ENCODE results near the gene DENND2C. TPM values are rescaled to one million over a fixed set of nuclear protein-coding genes. Genes with fewer than 3 reads are reported as not detected.
A peak's percentile ranks its signal among the peaks of the same experiment; 100 is the strongest.

Gene DENND2C
- 1 to 10 TPM; 2.2 to 3.6 (median 2.6) TPM for total RNA-seq
- polyA plus RNA-seq = 1 to 10 TPM; 1.5 to 2.9 TPM
- long read RNA-seq, donor 1, partial matches to known transcripts = 4 of 9 reads
- long read RNA-seq, donor 1, other reads (novel, unspliced or antisense) = 5 of 9 reads
- long read RNA-seq, donor 2 = 0 reads
- long read RNA-seq, donor 3, partial matches to known transcripts = 0 of 1 reads
- long read RNA-seq, donor 3, other reads (novel, unspliced or antisense) = 1 of 1 reads

DNA sequence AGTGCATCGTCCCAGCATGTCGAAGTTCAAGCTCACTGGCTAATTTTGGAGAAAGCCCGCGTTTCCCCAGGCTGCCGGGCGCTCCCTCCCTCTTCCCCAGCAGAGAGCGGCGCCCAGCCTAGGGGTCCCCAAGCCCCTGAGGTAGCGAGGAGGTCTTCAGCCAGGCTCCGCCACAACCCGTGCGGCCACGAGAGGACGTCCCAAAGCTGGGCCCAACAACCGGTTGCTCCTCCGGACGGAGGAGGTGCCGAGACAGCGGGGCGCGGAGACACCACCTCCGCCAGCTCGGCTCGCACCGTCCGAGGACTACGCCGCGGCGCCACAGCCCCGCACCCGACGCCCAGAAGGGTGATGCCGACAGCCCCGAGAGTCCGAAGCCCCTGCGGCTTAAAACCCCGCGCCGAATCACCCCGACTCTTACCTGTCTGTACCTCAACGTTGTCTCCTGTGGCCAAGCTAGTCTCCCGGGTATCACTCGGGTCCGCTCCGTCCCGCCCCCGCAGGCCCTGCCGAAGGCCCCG is at the start of gene DENND2C:
Gene DENND2C, minus strand, starts transcription at position 488 of the 521 bp plus-strand sequence. CDS start 44,065 bp downstream, outside the sequence.
- Histone ChIP-seq H3K9me3 (no peaks in the 10 kb centered on the region), H3K27me3 (no peaks in the 10 kb centered on the region), H3K4me1 (ENCODE audit: insufficient read depth) (peaks cover 3% of the 10 kb centered on the region), H3K36me3 (no peaks in the 10 kb centered on the region), H3K27ac (peak within 1 kb of the TSS; percentile 32 to 46), H3K4me3 (peak within 1 kb of the TSS; percentile 82)
- no peak for DNase-seq
- intact Hi-C loops (cut with DNase I) = no loop called here
- WGBS, 3 donors = 0 to 1% (median 1%) methylated on average over 39 to 50 of the region's 50 CpGs
- TF ChIP-seq EP300 (IDR thresholded peaks at IDR 0.05) (no peak), POLR2A (IDR thresholded peaks at IDR 0.05) (no peak)
- TF ChIP-seq, protein P1, sequence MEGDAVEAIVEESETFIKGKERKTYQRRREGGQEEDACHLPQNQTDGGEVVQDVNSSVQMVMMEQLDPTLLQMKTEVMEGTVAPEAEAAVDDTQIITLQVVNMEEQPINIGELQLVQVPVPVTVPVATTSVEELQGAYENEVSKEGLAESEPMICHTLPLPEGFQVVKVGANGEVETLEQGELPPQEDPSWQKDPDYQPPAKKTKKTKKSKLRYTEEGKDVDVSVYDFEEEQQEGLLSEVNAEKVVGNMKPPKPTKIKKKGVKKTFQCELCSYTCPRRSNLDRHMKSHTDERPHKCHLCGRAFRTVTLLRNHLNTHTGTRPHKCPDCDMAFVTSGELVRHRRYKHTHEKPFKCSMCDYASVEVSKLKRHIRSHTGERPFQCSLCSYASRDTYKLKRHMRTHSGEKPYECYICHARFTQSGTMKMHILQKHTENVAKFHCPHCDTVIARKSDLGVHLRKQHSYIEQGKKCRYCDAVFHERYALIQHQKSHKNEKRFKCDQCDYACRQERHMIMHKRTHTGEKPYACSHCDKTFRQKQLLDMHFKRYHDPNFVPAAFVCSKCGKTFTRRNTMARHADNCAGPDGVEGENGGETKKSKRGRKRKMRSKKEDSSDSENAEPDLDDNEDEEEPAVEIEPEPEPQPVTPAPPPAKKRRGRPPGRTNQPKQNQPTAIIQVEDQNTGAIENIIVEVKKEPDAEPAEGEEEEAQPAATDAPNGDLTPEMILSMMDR (IDR thresholded peaks at IDR 0.05) = no peak

DNA sequence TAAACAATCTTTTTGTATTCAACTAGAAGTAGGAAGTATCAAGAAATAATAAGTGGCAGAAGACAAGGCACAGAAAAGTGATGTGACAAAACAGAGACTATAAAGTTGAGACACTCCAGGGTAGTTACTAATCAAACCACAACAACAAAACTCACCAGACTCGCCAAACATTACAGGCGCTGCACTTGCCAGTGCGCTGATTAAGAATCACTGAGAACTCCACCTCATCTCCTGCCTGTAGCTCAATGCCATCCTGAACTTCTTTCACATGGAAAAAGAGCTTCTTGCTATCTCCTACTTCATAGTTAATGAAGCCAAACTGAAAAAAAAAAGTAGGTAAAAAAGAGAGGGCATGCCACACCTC is 49.6 kb upstream of the DENND2C start:
- no peak for DNase-seq
- Histone ChIP-seq H3K4me1 (ENCODE audit: insufficient read depth) (peaks cover 2% of the 10 kb centered on the region), H3K36me3 (peaks cover 3% of the 10 kb centered on the region), H3K9me3 (no peaks in the 10 kb centered on the region), H3K4me3 (no peak overlapping the region), H3K27me3 (no peaks in the 10 kb centered on the region), H3K27ac (no peak overlapping the region)
- TF ChIP-seq EP300 (IDR thresholded peaks at IDR 0.05) (no peak), POLR2A (IDR thresholded peaks at IDR 0.05) (no peak)
- TF ChIP-seq, protein P1 (IDR thresholded peaks at IDR 0.05) = no peak
- 77 to 86% (median 77%) methylated on average over 3 of the region's 3 CpGs for WGBS, 3 donors
- intact Hi-C loops (cut with DNase I) = loop anchor here in 1 of 4 donors (10.0 kb wide), 1 partner anchor 375 kb away; no protein-coding TSS in a partner anchor

GRCh38 chr1:114718661-114719423 is 49.0 kb upstream of the DENND2C start:
- intact Hi-C loops (cut with DNase I) = loop anchor here in 1 of 4 donors (10.0 kb wide), 1 partner anchor 374 kb away; no protein-coding TSS in a partner anchor
- Histone ChIP-seq H3K27ac (no peak overlapping the region), H3K9me3 (no peaks in the 10 kb centered on the region), H3K4me3 (no peak overlapping the region), H3K27me3 (no peaks in the 10 kb centered on the region), H3K36me3 (peaks cover 3% of the 10 kb centered on the region), H3K4me1 (ENCODE audit: insufficient read depth) (peaks cover 2% of the 10 kb centered on the region)
- no peak for DNase-seq
- 86 to 92% (median 90%) methylated on average over 11 of the region's 11 CpGs for WGBS, 3 donors
- TF ChIP-seq, protein P1 (IDR thresholded peaks at IDR 0.05) = no peak
- TF ChIP-seq EP300 (IDR thresholded peaks at IDR 0.05) (no peak), POLR2A (IDR thresholded peaks at IDR 0.05) (no peak)

- Histone ChIP-seq H3K9me3 (no peaks in the 10 kb centered on the region), H3K36me3 (no peaks in the 10 kb centered on the region), H3K4me1 (ENCODE audit: insufficient read depth) (peaks cover 2% of the 10 kb centered on the region), H3K27ac (peak within 1 kb of the TSS in 1 of 2 donors; percentile 44), H3K4me3 (peak within 1 kb of the TSS; percentile 63), H3K27me3 (no peaks in the 10 kb centered on the region)
- peak; percentile 47 for TF ChIP-seq POLR2A (IDR thresholded peaks at IDR 0.05)
- TF ChIP-seq EP300 (IDR thresholded peaks at IDR 0.05) = peak; percentile 46
- TF ChIP-seq, protein P1 (IDR thresholded peaks at IDR 0.05) = no peak
- intact Hi-C loops (cut with DNase I) = loop anchor here in 1 of 4 donors (2.0 to 10.0 kb wide), 2 partner anchors 40 to 372 kb away; partner anchors contain the start of gene CSDE1
- 0 to 1% (median 0%) methylated on average over 38 of the region's 38 CpGs for WGBS, 3 donors
- peak; percentile 89 to 96 (median 92) for DNase-seq
Observed at GRCh38 chr1:114716304-114717170, 46.7 kb upstream of the DENND2C start, which contains the start of gene NRAS. Gene NRAS (minus strand): TSS chr1:114716771. CDS start chr1:114716160, 611 bp downstream.

All from ovary (tissue), 10 donors.